ENCODE data around the gene BRAF. TPM values are rescaled to one million over a fixed set of nuclear protein-coding genes. Genes with fewer than 3 reads are reported as not detected.

BRAF gene
- total RNA-seq, 1 experiment from 2014 or later: 31.3 TPM

- DNase-seq: no peak
- H3K27me3 Mint-ChIP-seq (ENCODE audit: unreplicated experiment): no peaks in the 10 kb centered on the region
- H3K27ac Mint-ChIP-seq (ENCODE audit: unreplicated experiment): no peak overlapping the region
- no peaks in the 10 kb centered on the region for H3K36me3 Mint-ChIP-seq (ENCODE audit: insufficient read depth, unreplicated experiment)
- TF ChIP-seq CTCF (IDR thresholded peaks at IDR 0.05; ENCODE audit: unreplicated experiment): no peak
- BruUV-seq (replicated peaks): no TSS peak
- H3K4me3 Mint-ChIP-seq (ENCODE audit: low read depth, unreplicated experiment): no peak overlapping the region
- H3K4me1 Mint-ChIP-seq (ENCODE audit: low read depth, unreplicated experiment): no peaks in the 10 kb centered on the region
- intact Hi-C loops (cut with micrococcal nuclease; ENCODE audit: unreplicated experiment): loop anchor here (10.0 kb wide), 1 partner anchor 231 kb away; the partner anchor contains the start of gene NDUFB2
- CTCF ChIA-PET: interaction anchor here (0.7 kb wide), 1 partner anchor 8 kb away, joined by 3 read pairs; no protein-coding TSS in a partner anchor
- no peaks in the 10 kb centered on the region for H3K9me3 Mint-ChIP-seq (ENCODE audit: low read depth, unreplicated experiment)
These were observed 1.5 kb upstream of the BRAF start for GRCh38 chr7:140926021-140926817.

- H3K4me3 Mint-ChIP-seq (ENCODE audit: low read depth, unreplicated experiment): no peak overlapping the region
- intact Hi-C loops (cut with micrococcal nuclease; ENCODE audit: unreplicated experiment): loop anchor here (5.0 to 10.0 kb wide), 2 partner anchors 112 to 229 kb away; partner anchors contain the start of gene NDUFB2
- H3K4me1 Mint-ChIP-seq (ENCODE audit: low read depth, unreplicated experiment): no peaks in the 10 kb centered on the region
- no peaks in the 10 kb centered on the region for H3K36me3 Mint-ChIP-seq (ENCODE audit: insufficient read depth, unreplicated experiment)
- TF ChIP-seq CTCF (IDR thresholded peaks at IDR 0.05; ENCODE audit: unreplicated experiment): peak; percentile 53
- CTCF ChIA-PET: interaction anchor here (0.6 to 1.2 kb wide), 3 partner anchors 48 to 251 kb away, joined by 3 to 10 read pairs (median 3); no protein-coding TSS in a partner anchor
- no peaks in the 10 kb centered on the region for H3K9me3 Mint-ChIP-seq (ENCODE audit: low read depth, unreplicated experiment)
- H3K27me3 Mint-ChIP-seq (ENCODE audit: unreplicated experiment): no peaks in the 10 kb centered on the region
- DNase-seq: peak; percentile 74
- no peak overlapping the region for H3K27ac Mint-ChIP-seq (ENCODE audit: unreplicated experiment)
- no TSS peak for BruUV-seq (replicated peaks)
These were observed 509 bp downstream of the BRAF start for GRCh38 chr7:140924019-140924820.

- CTCF ChIA-PET: interaction anchor here (0.6 to 0.8 kb wide), 2 partner anchors 58 to 112 kb away, joined by 3 read pairs; no protein-coding TSS in a partner anchor
- BruUV-seq (replicated peaks): no TSS peak
- Mint-ChIP-seq H3K27me3 (ENCODE audit: unreplicated experiment) (no peaks in the 10 kb centered on the region), H3K4me3 (ENCODE audit: low read depth, unreplicated experiment) (no peak overlapping the region), H3K9me3 (ENCODE audit: low read depth, unreplicated experiment) (no peaks in the 10 kb centered on the region), H3K27ac (ENCODE audit: unreplicated experiment) (no peak overlapping the region), H3K36me3 (ENCODE audit: insufficient read depth, unreplicated experiment) (no peaks in the 10 kb centered on the region), H3K4me1 (ENCODE audit: low read depth, unreplicated experiment) (no peaks in the 10 kb centered on the region)
- intact Hi-C loops (cut with micrococcal nuclease; ENCODE audit: unreplicated experiment): loop anchor here (5.0 to 10.0 kb wide), 2 partner anchors 111 to 229 kb away; partner anchors contain the start of gene NDUFB2
- TF ChIP-seq CTCF (IDR thresholded peaks at IDR 0.05; ENCODE audit: unreplicated experiment): no peak
- no peak for DNase-seq
These were observed 1.2 kb downstream of the BRAF start for GRCh38 chr7:140923358-140924006.

- no peak for TF ChIP-seq CTCF (IDR thresholded peaks at IDR 0.05; ENCODE audit: unreplicated experiment)
- BruUV-seq (replicated peaks): no TSS peak
- intact Hi-C loops (cut with micrococcal nuclease; ENCODE audit: unreplicated experiment): loop anchor here (5.0 to 10.0 kb wide), 2 partner anchors 111 to 228 kb away; partner anchors contain the start of gene NDUFB2
These were observed 1.9 kb downstream of the BRAF start for GRCh38 chr7:140922741-140923345.

More at GRCh38 chr7:140922741-140923345, 1.9 kb downstream of the BRAF start:
- H3K27ac Mint-ChIP-seq (ENCODE audit: unreplicated experiment): no peak overlapping the region
- no peak for DNase-seq
- no peak overlapping the region for H3K4me3 Mint-ChIP-seq (ENCODE audit: low read depth, unreplicated experiment)
- no peaks in the 10 kb centered on the region for H3K36me3 Mint-ChIP-seq (ENCODE audit: insufficient read depth, unreplicated experiment)
- H3K27me3 Mint-ChIP-seq (ENCODE audit: unreplicated experiment): no peaks in the 10 kb centered on the region
- no peaks in the 10 kb centered on the region for H3K4me1 Mint-ChIP-seq (ENCODE audit: low read depth, unreplicated experiment)
- H3K9me3 Mint-ChIP-seq (ENCODE audit: low read depth, unreplicated experiment): no peaks in the 10 kb centered on the region
- CTCF ChIA-PET: interaction anchor here (0.8 kb wide), 1 partner anchor 112 kb away, joined by 3 read pairs; no protein-coding TSS in a partner anchor
